Hepatocyte (in vitro differentiated cells): ENCODE results near the gene KLHL30.

ENCODE experiments used
- CTCF ChIP-seq: fragments of 200-600 bp; sonication (generic); IDR thresholded peaks from 2 replicates; pipeline ENCODE4 v1.5.1; 2016; ENCODE audit warnings: antibody characterized with exemption, mild to moderate bottlenecking; ENCODE audit not compliant: poor library complexity
- EZH2 ChIP-seq: fragments of 200-600 bp; sonication (generic); IDR thresholded peaks from 2 replicates; pipeline ENCODE4 v1.6.1; 2016; ENCODE audit warnings: antibody characterized with exemption, mild to moderate bottlenecking, borderline replicate concordance

GRCh38 chr2:238167761-238168160 lies 29.3 kb downstream of the KLHL30 start:
- TF ChIP-seq CTCF (no peak), EZH2 (no peak)
